Fibroblast of skin of right biceps (primary cell): ENCODE results near the gene IL1R2.

Source experiments
- DNase-seq: peaks from one replicate; pipeline ENCODE4 v3.0.0-alpha.2; 2013

The IL1R2 gene

GRCh38 chr2:101975171-101975870 is 16.4 kb upstream of the IL1R2 start:
- DNase-seq, result no peak

- DNase-seq, result no peak
These were observed 14.9 kb upstream of the IL1R2 start for GRCh38 chr2:101976891-101977290.

GRCh38 chr2:101980368-101980767 is 11.4 kb upstream of the IL1R2 start:
- no peak for DNase-seq

GRCh38 chr2:101981066-101981465 is 10.7 kb upstream of the IL1R2 start:
- no peak for DNase-seq

- no peak for DNase-seq
These were observed 10.3 kb upstream of the IL1R2 start for GRCh38 chr2:101981504-101981903.

- DNase-seq, result no peak
These were observed 9.2 kb upstream of the IL1R2 start for GRCh38 chr2:101982495-101983029.

GRCh38 chr2:101983486-101983885 is 8.3 kb upstream of the IL1R2 start:
- DNase-seq, result peak; percentile 30

- DNase-seq, result no peak
These were observed 7.8 kb upstream of the IL1R2 start for GRCh38 chr2:101983928-101984327.

- no peak for DNase-seq
These were observed 7.1 kb upstream of the IL1R2 start for GRCh38 chr2:101984656-101985055.

- no peak for DNase-seq
These were observed 6.5 kb upstream of the IL1R2 start for GRCh38 chr2:101985101-101985792.

GRCh38 chr2:101985793-101986164 is 6.0 kb upstream of the IL1R2 start:
- no peak for DNase-seq

GRCh38 chr2:101986376-101986775 is 5.4 kb upstream of the IL1R2 start:
- no peak for DNase-seq

GRCh38 chr2:101986804-101987740 is 4.7 kb upstream of the IL1R2 start:
- DNase-seq, result no peak

GRCh38 chr2:101987832-101988231 is 3.9 kb upstream of the IL1R2 start:
- DNase-seq, result no peak

GRCh38 chr2:101988541-101988940 is 3.2 kb upstream of the IL1R2 start:
- DNase-seq, result no peak

GRCh38 chr2:101989740-101990460 is 1.9 kb upstream of the IL1R2 start:
- no peak for DNase-seq

GRCh38 chr2:101993772-101994171 is 2.0 kb downstream of the IL1R2 start:
- no peak for DNase-seq

- no peak for DNase-seq
These were observed 3.3 kb downstream of the IL1R2 start for GRCh38 chr2:101995019-101995418.

GRCh38 chr2:101995804-101996203 is 4.0 kb downstream of the IL1R2 start:
- DNase-seq, result no peak

- no peak for DNase-seq
These were observed 6.8 kb downstream of the IL1R2 start for GRCh38 chr2:101998556-101998895.

- DNase-seq, result peak; percentile 17
These were observed 7.4 kb downstream of the IL1R2 start for GRCh38 chr2:101998896-101999789.

- DNase-seq, result no peak
These were observed 8.3 kb downstream of the IL1R2 start for GRCh38 chr2:102000012-102000411.
